ENCODE results near the gene PIGT. TPM values are rescaled to one million over a fixed set of nuclear protein-coding genes. Genes with fewer than 3 reads are reported as not detected.

Gene PIGT
- total RNA-seq, 4 donors from 2014 or later = 54.6 to 82.8 (median 69.7) TPM

DNA sequence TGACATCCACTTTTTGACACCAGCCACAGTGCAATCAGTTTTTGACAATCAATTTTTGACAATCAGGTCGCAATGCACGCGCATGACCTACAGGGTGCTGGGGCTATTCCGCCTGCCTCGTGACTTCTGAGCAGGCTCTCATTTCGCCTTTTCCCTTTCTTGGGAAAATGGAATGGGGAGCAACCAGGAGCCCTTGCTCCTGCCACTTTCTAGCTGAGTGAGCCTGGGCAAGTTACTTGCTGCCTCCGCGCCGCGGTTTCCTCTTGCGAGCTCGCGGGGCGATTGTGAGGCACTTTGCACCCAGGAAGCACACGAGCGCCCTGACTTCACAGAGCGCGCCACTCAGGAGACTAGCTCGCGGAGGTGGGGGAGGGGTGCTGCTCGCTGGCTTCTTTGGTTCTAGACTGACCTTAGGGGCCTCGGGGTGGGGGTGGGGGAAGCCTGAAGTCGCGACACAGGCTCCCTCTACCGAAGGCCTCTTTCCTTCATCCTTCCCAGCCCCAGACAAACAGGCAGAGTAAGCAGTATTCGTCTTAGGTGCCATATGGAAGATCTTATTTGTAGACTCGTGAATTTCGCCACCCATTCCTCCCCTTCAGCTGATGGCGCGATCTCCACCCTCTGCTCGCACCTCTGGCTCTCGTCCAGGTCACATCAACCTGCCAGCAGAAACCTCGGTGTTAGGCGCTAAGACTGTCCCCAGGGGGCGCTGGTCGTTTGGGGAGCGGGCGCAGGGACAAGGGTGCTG, 42.4 kb upstream of the PIGT start:
- Histone ChIP-seq H3K36me3 (peaks cover 0 to 24% (median 0%) of the 10 kb centered on the region in 3 donors), H3K27ac (peak overlapping the region; percentile 37 to 87 (median 78)), H3K27me3 (no peaks in the 10 kb centered on the region), H3K4me3 (peak overlapping the region; percentile 29 to 58 (median 55)), H3K9me3 (no peaks in the 10 kb centered on the region), H3K4me1 (peaks cover 0 to 20% (median 14%) of the 10 kb centered on the region in 4 donors)
- WGBS, 2 donors = 7 to 15% methylated on average over 32 to 34 of the region's 38 CpGs
- DNase-seq (ENCODE audit: low spot score in 2 of 2) = peak; percentile 71 to 84
- TF ChIP-seq, protein P1, sequence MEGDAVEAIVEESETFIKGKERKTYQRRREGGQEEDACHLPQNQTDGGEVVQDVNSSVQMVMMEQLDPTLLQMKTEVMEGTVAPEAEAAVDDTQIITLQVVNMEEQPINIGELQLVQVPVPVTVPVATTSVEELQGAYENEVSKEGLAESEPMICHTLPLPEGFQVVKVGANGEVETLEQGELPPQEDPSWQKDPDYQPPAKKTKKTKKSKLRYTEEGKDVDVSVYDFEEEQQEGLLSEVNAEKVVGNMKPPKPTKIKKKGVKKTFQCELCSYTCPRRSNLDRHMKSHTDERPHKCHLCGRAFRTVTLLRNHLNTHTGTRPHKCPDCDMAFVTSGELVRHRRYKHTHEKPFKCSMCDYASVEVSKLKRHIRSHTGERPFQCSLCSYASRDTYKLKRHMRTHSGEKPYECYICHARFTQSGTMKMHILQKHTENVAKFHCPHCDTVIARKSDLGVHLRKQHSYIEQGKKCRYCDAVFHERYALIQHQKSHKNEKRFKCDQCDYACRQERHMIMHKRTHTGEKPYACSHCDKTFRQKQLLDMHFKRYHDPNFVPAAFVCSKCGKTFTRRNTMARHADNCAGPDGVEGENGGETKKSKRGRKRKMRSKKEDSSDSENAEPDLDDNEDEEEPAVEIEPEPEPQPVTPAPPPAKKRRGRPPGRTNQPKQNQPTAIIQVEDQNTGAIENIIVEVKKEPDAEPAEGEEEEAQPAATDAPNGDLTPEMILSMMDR (IDR thresholded peaks at IDR 0.05) = peak; percentile 78 to 83 (median 80)
- peak in 1 of 2 donors; percentile 8 for TF ChIP-seq POLR2A (IDR thresholded peaks at IDR 0.05)
- TF ChIP-seq EP300 (IDR thresholded peaks at IDR 0.05) = peak in 1 of 2 donors; percentile 51

DNA sequence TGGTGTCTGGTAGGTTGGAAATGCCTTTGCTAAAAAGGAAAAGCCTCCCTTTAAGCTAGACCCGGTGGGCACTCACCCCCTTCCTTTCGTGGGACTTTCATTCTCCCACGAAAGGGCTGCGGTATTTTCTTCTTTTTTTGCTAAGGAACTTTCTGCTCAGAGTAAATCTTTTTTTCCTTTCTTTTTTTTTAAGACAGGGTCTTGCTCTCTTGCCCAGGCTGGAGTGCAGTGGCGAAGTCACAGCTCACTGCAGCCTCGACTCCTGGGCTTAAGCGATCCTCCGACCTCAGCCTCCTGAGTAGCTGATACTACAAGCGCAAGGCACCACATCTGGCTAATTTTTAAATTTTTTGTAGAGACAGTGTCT, 41.9 kb upstream of the PIGT start:
- Histone ChIP-seq H3K27me3 (no peaks in the 10 kb centered on the region), H3K4me1 (peaks cover 0 to 20% (median 12%) of the 10 kb centered on the region in 4 donors), H3K4me3 (peak overlapping the region in 3 of 4 donors; percentile 55 to 58 (median 55)), H3K36me3 (peaks cover 0 to 22% (median 0%) of the 10 kb centered on the region in 3 donors), H3K9me3 (no peaks in the 10 kb centered on the region), H3K27ac (peak overlapping the region in 3 of 4 donors; percentile 78 to 87 (median 79))
- DNase-seq (ENCODE audit: low spot score in 2 of 2) = no peak
- TF ChIP-seq, protein P1 (IDR thresholded peaks at IDR 0.05) = no peak
- TF ChIP-seq EP300 (IDR thresholded peaks at IDR 0.05) (no peak), POLR2A (IDR thresholded peaks at IDR 0.05) (no peak)
- 56 to 66% methylated on average over 9 of the region's 9 CpGs for WGBS, 2 donors

GRCh38 chr20:45374966-45375365, 41.0 kb upstream of the PIGT start:
- Histone ChIP-seq H3K27ac (no peak overlapping the region), H3K9me3 (no peaks in the 10 kb centered on the region), H3K4me1 (peaks cover 0 to 20% (median 12%) of the 10 kb centered on the region in 4 donors), H3K27me3 (no peaks in the 10 kb centered on the region), H3K4me3 (no peak overlapping the region), H3K36me3 (peaks cover 0 to 20% (median 0%) of the 10 kb centered on the region in 3 donors)
- DNase-seq (ENCODE audit: low spot score in 2 of 2) = no peak
- no peak for TF ChIP-seq EP300 (IDR thresholded peaks at IDR 0.05)
- TF ChIP-seq, protein P1 (IDR thresholded peaks at IDR 0.05) = no peak
- TF ChIP-seq POLR2A (IDR thresholded peaks at IDR 0.05) = no peak
- WGBS, 2 donors = 87 to 88% methylated on average over 13 of the region's 14 CpGs

- H3K9me3 ChIP-seq = no peaks in the 10 kb centered on the region
- H3K4me1 ChIP-seq = peaks cover 0 to 19% (median 12%) of the 10 kb centered on the region in 4 donors
- TF ChIP-seq POLR2A (IDR thresholded peaks at IDR 0.05) = no peak
- TF ChIP-seq, protein P1 (IDR thresholded peaks at IDR 0.05) = no peak
- no peak for TF ChIP-seq EP300 (IDR thresholded peaks at IDR 0.05)
- H3K36me3 ChIP-seq = peaks cover 0 to 14% (median 0%) of the 10 kb centered on the region in 3 donors
- no peak overlapping the region for H3K4me3 ChIP-seq
- no peak overlapping the region for H3K27ac ChIP-seq
- 78% methylated on average over 11 of the region's 11 CpGs for WGBS, 2 donors
- no peak for DNase-seq (ENCODE audit: low spot score in 2 of 2)
- no peaks in the 10 kb centered on the region for H3K27me3 ChIP-seq
Measured at GRCh38 chr20:45377269-45377668, 38.7 kb upstream of the PIGT start.

- TF ChIP-seq, protein P1 (IDR thresholded peaks at IDR 0.05) = no peak
- 85 to 94% methylated on average over 1 of the region's 1 CpG for WGBS, 2 donors
- no peaks in the 10 kb centered on the region for H3K9me3 ChIP-seq
- H3K4me3 ChIP-seq = no peak within 1 kb of the TSS
- H3K4me1 ChIP-seq = peaks cover 0 to 10% (median 6%) of the 10 kb centered on the region in 4 donors
- H3K27ac ChIP-seq = no peak within 1 kb of the TSS
- H3K36me3 ChIP-seq = peaks cover 0 to 14% (median 0%) of the 10 kb centered on the region in 3 donors
- H3K27me3 ChIP-seq = no peaks in the 10 kb centered on the region
- DNase-seq (ENCODE audit: low spot score in 2 of 2) = no peak
Measured at GRCh38 chr20:45378191-45378590, 37.8 kb upstream of the PIGT start, which contains the start of gene TP53TG5. TSS of gene TP53TG5 (minus strand) at chr20:45378325. CDS start at chr20:45378236, 89 bp downstream.
